ENCODE measurements around the gene TRABD. TPM values are rescaled to one million over a fixed set of nuclear protein-coding genes. Genes with fewer than 3 reads are reported as not detected.

The TRABD gene
- polyA plus RNA-seq, 1 donor (not counting 4 experiments of a cell fraction or from before 2014, with no cell fraction given) = 22.7 TPM

GRCh38 chr22:50217543-50218152 lies 31.9 kb downstream of the TRABD start:
- Histone ChIP-seq H4K20me1 (ENCODE audit: control insufficient read depth, extremely low read depth, insufficient read depth, low read length) (no peaks in the 10 kb centered on the region), H3K4me3 (ENCODE audit: control insufficient read depth in 2 of 3, extremely low read depth in 1 of 3, insufficient read depth in 2 of 3, low read depth in 1 of 3, low read length in 3 of 3) (no peak overlapping the region), H3K9ac (ENCODE audit: control insufficient read depth, extremely low read depth, insufficient read depth, low read length) (no peak overlapping the region), H3K36me3 (ENCODE audit: control insufficient read depth in 2 of 2, extremely low read depth in 1 of 2, insufficient read depth in 2 of 2, low read length in 2 of 2) (peaks cover 26 to 54% of the 10 kb centered on the region in 2 experiments), H3K27me3 (ENCODE audit: control insufficient read depth, extremely low read depth, insufficient read depth, low read length) (no peaks in the 10 kb centered on the region), H3K4me1 (ENCODE audit: control insufficient read depth, extremely low read depth, insufficient read depth, low read length) (no peaks in the 10 kb centered on the region), H2AFZ (ENCODE audit: control insufficient read depth, low read length) (no peak overlapping the region), H3K79me2 (ENCODE audit: control insufficient read depth, insufficient read depth, low read length) (peaks cover 19% of the 10 kb centered on the region), H3K9me3 (ENCODE audit: control insufficient read depth, low read depth, low read length) (no peaks in the 10 kb centered on the region), H3K27ac (ENCODE audit: control insufficient read depth, insufficient read depth, low read length) (no peak overlapping the region), H3K4me2 (ENCODE audit: control insufficient read depth, extremely low read depth, insufficient read depth, low read depth, low read length) (no peak overlapping the region), H3K9me1 (ENCODE audit: control insufficient read depth, extremely low read depth, insufficient read depth, low read length) (no peaks in the 10 kb centered on the region)
- no peak for DNase-seq (ENCODE audit: low read depth, low spot score)
- no peak for FAIRE-seq
- TF ChIP-seq EZH2 (IDR thresholded peaks at IDR 0.05; ENCODE audit: low read length) = no peak
- TF ChIP-seq, protein P1, sequence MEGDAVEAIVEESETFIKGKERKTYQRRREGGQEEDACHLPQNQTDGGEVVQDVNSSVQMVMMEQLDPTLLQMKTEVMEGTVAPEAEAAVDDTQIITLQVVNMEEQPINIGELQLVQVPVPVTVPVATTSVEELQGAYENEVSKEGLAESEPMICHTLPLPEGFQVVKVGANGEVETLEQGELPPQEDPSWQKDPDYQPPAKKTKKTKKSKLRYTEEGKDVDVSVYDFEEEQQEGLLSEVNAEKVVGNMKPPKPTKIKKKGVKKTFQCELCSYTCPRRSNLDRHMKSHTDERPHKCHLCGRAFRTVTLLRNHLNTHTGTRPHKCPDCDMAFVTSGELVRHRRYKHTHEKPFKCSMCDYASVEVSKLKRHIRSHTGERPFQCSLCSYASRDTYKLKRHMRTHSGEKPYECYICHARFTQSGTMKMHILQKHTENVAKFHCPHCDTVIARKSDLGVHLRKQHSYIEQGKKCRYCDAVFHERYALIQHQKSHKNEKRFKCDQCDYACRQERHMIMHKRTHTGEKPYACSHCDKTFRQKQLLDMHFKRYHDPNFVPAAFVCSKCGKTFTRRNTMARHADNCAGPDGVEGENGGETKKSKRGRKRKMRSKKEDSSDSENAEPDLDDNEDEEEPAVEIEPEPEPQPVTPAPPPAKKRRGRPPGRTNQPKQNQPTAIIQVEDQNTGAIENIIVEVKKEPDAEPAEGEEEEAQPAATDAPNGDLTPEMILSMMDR (optimal IDR thresholded peaks at IDR 0.05 in 1 of 3, IDR thresholded peaks at IDR 0.05 in 1 of 3, conservative IDR thresholded peaks at IDR 0.05 in 1 of 3; ENCODE audit: extremely low read depth in 1 of 3, insufficient read depth in 2 of 3, low read length in 3 of 3) = no peak
- dilution Hi-C loops (cut with MboI; ENCODE audit: extremely low pct_ligation_motif_present, low sequenced_read_pairs) = no loop called here

- dilution Hi-C loops (cut with MboI; ENCODE audit: extremely low pct_ligation_motif_present, low sequenced_read_pairs) = no loop called here
- H3K4me1 ChIP-seq (ENCODE audit: control insufficient read depth, extremely low read depth, insufficient read depth, low read length) = no peaks in the 10 kb centered on the region
- no peak overlapping the region for H3K9ac ChIP-seq (ENCODE audit: control insufficient read depth, extremely low read depth, insufficient read depth, low read length)
- H3K9me1 ChIP-seq (ENCODE audit: control insufficient read depth, extremely low read depth, insufficient read depth, low read length) = no peaks in the 10 kb centered on the region
- peaks cover 12% of the 10 kb centered on the region for H3K79me2 ChIP-seq (ENCODE audit: control insufficient read depth, insufficient read depth, low read length)
- no peak for DNase-seq (ENCODE audit: low read depth, low spot score)
- H4K20me1 ChIP-seq (ENCODE audit: control insufficient read depth, extremely low read depth, insufficient read depth, low read length) = no peaks in the 10 kb centered on the region
- no peak overlapping the region for H3K4me2 ChIP-seq (ENCODE audit: control insufficient read depth, extremely low read depth, insufficient read depth, low read depth, low read length)
- no peak overlapping the region for H2AFZ ChIP-seq (ENCODE audit: control insufficient read depth, low read length)
- TF ChIP-seq EZH2 (IDR thresholded peaks at IDR 0.05; ENCODE audit: low read length) = no peak
- TF ChIP-seq, protein P1 (optimal IDR thresholded peaks at IDR 0.05 in 1 of 3, IDR thresholded peaks at IDR 0.05 in 1 of 3, conservative IDR thresholded peaks at IDR 0.05 in 1 of 3; ENCODE audit: extremely low read depth in 1 of 3, insufficient read depth in 2 of 3, low read length in 3 of 3) = no peak
- no peak overlapping the region for H3K4me3 ChIP-seq (ENCODE audit: control insufficient read depth in 2 of 3, extremely low read depth in 1 of 3, insufficient read depth in 2 of 3, low read depth in 1 of 3, low read length in 3 of 3)
- FAIRE-seq = no peak
- H3K27me3 ChIP-seq (ENCODE audit: control insufficient read depth, extremely low read depth, insufficient read depth, low read length) = no peaks in the 10 kb centered on the region
- no peak overlapping the region for H3K27ac ChIP-seq (ENCODE audit: control insufficient read depth, insufficient read depth, low read length)
- no peaks in the 10 kb centered on the region for H3K9me3 ChIP-seq (ENCODE audit: control insufficient read depth, low read depth, low read length)
- peaks cover 28 to 53% of the 10 kb centered on the region in 2 experiments for H3K36me3 ChIP-seq (ENCODE audit: control insufficient read depth in 2 of 2, extremely low read depth in 1 of 2, insufficient read depth in 2 of 2, low read length in 2 of 2)
These were observed 32.7 kb downstream of the TRABD start for GRCh38 chr22:50218153-50218995.

All from keratinocyte (primary cell).